T follicular helper cell (primary cell): ENCODE data around the gene SYAP1.
"Not testable (repeated sequence)": the region's sequence is repeated elsewhere in the genome, so short reads cannot be mapped to it uniquely, and the experiment has no call there.

Experiments used
- DNase-seq: peaks from one replicate; pipeline ENCODE4 v3.0.0-alpha.2; 2020; ENCODE audit warnings: low read depth
- total RNA-seq, 2 experiments: gene quantifications; one replicate each; lab custom pipeline; 2026; lab: John Stamatoyannopoulos, UW

SYAP1 gene
- total RNA-seq, result 70.2 to 94.0 reads per million in 2 experiments

DNA sequence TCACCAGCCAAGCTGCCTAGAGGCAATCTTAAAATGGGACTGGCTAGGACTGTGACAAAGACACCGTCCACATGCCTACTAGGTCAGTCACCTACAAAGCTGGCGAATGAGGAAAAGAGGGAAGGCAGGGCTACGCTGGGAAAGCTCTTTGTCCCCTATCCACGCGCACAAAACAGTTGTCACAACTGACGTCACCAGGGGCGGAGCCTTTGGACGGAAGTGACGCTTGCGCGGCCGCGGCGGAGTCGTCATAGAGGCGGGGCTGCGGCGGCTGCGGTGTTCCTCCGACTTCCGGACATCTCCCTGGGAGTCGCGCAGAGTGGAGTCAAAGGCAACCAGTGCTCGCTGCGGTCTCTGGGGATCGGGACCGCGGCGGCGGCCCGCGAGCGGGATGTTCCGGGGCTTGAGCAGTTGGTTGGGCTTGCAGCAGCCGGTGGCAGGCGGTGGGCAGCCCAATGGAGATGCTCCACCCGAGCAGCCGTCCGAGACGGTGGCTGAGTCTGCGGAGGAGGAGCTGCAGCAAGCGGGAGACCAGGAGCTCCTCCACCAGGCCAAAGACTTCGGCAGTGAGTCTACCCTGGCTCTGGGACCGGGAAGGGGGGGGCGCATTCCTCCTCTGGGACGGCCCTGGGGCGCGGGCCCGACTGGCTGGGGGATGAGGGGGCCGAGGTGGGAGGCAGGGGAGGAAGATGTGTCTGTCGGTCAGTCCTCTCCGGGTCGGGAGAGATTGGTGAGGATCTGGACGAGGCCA is at the start of gene SYAP1:
Gene SYAP1 (plus strand): TSS at position 279 of the 751 bp plus-strand sequence. CDS start 113 bp downstream, at position 392.
- DNase-seq, result peak; percentile 94

DNA sequence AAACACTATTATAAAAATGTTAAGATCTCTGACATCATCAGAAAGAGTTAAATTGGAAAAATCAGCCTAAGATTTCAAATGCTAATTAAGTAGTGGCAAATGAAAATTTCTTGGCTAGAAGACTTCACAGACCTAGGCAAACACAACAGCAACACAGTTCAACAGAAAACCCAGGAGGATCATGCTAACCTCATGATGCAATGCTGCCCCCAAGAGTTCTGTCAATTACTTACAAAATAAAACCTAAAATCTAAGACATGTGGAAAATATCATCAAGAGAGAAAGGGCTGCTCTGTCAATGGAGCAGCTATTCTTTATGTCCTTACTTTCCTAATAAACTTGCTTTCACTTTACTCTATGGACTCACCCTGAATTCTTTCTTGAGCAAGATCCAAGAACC is 48.4 kb upstream of the SYAP1 start:
- DNase-seq, result peak; percentile 3

- no peak for DNase-seq
Measured at GRCh38 chrX:16678689-16679088, 40.7 kb upstream of the SYAP1 start.

DNA sequence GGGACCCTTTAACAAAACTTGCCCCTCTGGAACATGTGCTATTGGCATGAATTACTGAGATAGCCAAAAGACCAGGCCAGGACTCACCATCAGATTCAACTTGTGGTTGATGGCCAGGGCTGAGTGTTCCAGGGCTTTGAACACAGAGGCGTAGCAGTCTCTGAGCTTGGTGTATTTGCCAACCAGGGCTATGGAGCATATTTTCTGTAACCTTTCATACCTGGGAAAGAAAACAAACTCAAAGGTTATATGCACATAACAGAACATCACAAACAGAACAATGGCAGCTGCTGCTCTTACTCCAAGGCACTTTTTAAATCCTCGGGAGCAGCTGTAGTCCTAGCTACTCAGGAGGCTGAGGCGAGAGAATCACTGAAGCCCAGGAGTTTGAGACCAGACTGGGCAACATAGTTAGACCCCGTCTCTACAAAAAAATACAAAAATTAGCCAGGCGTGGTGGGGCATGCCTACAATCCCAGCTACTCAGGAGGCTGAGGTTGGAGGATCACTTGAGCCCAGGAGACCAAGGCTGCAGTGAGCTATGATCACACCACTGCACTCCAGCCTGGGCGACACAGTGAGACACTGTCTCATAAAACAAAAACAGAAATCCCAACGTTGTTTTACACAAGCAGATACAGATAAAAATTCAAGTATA is 36.3 kb upstream of the SYAP1 start:
- DNase-seq, result no peak

DNA sequence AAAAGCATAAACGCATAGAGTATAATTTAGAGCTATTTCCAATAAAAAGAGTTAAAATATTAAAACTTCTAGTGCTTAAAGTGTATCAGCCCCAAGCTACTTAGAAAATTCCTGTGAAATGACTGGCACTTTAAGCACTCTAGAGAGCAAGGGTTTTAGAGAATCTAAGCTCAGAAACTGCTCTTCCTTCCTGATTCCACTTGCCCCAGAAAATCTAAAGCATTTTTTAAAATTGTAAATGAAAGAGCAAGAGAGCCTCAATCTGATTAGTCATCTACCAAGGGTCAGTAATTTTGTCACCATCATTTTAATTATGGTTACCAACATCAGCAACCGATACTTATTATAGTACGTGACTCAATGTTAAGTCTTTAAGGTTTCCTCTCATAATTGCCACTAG is 31.9 kb upstream of the SYAP1 start:
- no peak for DNase-seq

DNA sequence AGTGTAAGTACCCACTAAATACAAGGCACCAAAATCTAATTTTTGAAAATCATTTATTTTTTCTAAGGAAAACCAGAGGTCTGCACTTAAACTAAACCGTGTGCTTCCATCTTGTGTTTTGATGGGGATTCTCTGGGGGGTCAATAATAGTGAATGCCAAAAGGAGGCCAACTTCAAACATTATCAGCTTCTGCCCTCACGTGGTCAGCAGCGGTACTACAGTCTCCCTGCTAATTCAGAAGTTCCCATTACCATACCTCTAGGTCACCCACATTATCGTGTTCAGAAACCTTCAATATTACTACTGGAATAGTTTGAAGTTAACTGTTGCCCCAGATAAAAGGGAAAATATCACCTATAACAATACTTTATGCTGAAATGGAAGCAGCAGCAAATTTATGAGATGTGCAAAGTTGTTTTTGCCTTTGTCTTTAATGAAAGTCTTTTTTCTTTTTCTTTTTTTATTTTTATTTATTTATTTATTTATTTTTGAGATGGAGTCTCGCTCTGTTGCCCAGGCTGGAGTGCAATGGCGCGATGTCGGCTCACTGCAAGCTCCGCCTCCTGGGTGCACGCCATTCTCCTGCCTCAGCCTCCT is 24.2 kb upstream of the SYAP1 start:
- DNase-seq, result peak; percentile 53

GRCh38 chrX:16696956-16697355 is 22.5 kb upstream of the SYAP1 start:
- DNase-seq, result no peak

GRCh38 chrX:16699389-16699788 is 20.0 kb upstream of the SYAP1 start:
- no peak for DNase-seq

DNA sequence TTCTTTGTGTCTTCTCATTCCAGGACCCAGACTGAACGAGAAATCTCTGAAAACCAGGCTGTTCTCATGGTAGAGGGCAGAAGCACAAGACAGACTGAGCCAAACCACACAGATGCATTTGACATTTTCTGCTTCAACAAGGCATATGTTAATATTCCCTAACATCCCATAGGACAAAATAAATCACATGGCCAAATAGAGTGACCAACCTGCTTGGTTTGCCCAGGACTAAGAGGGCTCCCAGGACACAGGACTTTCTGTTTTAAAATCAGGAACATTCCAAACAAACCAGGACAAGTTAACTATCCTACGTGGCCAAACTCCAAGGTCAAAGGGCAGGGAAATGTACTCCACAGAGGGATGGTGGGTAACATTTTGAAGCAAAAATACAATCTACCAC is 18.7 kb upstream of the SYAP1 start:
- no peak for DNase-seq

GRCh38 chrX:16702700-16703599 is 16.5 kb upstream of the SYAP1 start:
- DNase-seq, result no peak

GRCh38 chrX:16705370-16705769 is 14.0 kb upstream of the SYAP1 start:
- DNase-seq, result no peak

GRCh38 chrX:16708016-16708415 is 11.4 kb upstream of the SYAP1 start:
- no peak for DNase-seq

DNA sequence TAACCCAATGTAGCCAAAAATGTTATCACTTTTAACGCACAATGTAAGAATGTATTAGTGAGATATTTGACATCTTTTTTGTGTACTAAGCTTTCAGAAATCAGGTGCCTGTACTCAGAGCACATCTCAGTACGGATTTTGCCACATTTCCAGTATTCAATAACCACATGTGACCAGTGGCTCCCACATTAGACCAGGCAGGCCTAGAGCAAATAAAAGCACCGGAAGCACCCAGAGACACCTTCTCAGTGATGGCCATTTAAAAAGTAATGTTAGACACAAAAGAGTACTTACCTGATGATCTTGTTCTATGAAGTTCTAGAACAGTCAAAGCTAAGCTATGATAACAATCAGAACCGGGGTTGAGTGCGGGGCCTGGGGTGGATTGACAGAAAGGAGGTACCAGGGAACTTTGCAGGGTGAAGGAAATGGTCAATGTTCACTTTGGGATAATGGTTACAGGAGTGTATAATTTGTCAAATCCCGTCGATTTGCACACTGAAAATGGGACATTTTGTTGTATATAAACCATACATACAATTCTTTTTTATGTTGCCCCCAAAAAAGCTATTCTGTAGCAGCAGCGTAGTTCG is 8.1 kb upstream of the SYAP1 start:
- DNase-seq, result no peak

DNA sequence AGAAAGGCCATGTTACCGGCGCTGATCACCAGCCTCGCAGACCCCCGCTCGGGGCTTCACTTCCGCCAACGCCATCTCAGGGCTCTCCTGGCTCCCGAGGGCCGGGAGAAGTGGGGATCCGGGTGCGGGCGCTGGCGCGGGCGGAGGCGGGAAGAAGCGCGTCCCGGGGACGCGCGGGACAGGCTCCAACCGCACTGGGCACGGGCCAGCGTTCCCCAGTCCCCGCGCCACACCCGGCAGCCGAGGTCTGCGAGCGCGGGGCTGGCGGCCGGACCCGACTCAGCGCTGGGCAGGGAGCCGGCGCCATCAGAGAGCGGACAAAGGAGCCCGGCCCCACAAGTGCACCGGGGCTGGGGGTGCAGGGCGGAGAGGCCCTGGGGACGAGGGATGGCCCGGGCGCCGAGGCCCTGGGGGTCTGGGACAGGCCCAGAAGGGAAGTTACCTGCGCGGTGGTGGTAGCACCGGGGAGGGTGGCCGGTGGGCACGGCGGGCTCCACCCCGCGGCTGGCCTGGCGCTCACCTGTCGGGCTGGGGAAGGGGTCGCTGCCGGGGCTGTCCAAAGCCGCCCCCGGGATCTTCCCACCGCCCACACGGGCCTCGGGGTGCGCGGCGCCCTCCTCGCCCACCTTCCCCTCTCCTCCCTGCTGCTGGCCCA is 7.4 kb upstream of the SYAP1 start:
- DNase-seq, result no peak

DNA sequence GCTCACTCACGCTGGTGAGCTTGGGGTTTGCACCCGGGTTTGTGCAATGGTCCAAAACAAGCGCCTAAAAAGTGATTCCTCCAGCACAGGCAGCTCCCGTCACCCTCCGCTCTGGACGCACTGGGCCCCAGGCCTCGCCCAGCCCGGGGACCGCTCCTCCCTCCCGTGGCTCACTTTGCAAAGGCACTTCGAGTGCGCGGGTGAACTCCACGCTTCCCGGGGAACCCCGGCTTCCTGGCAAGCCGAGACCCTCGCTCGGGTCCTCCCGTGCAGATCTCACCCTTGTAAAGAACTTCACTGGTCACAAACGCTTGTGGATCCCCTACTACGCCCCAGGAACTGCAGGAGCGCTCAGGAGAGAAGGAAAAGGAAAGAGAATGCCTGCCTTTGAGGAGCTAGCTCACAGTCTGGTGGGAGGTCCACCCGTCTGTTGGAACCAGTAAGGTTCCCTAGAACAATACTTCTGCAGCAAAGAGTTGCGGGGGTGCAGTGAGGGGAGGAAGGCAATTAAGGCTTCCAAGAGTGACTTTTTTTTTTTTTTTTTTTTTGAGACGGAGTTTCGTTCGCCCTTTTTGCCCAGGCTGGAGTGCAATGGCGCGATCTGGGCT is 6.8 kb upstream of the SYAP1 start, which contains the start of gene CTPS2:
Gene CTPS2 (minus strand): TSS at position 122 of the 608 bp plus-strand sequence. CDS start 9,767 bp downstream, outside the sequence.
- DNase-seq, result peak; percentile 13

GRCh38 chrX:16714504-16714903 is 4.9 kb upstream of the SYAP1 start:
- no peak for DNase-seq

DNA sequence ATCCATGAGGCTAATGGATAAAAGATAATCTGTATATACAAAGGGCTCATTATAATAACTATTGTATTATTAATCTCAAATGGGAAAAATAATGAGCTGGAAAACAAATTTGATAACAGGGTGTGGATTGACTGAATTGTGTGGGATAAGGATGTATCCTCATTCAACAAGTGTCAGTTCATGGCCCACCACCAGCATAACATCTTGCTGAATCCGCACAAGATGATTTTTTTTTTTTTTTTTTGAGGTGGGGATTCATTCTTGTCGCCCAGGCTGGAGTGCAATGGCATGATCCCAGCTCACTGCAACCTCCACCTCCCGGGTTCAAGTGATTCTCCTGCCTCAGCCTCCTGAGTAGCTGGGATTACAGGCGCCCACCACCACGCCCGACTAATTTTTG is 3.8 kb upstream of the SYAP1 start:
- not testable (repeated sequence) for DNase-seq

DNA sequence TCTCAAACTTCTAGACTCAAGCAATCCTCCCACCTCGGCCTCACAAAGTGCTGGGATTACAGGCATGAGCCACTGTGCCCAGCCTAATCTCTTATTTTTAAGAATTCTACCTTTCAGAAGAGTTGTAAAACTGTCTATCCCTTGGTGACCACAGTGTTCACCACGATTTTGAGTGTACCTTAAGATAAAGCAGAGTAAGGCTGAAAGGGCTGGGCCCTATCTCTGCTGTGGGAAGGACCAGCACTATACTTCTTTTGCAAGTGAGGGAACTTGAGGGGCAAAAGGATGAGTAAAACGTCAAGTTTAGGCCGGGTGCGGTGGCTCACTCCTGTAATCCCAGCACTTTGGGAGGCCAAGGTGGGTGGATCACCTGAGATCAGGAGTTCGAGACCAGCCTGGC is 3.0 kb upstream of the SYAP1 start:
- DNase-seq, result not testable (repeated sequence)

- DNase-seq, result no peak
Measured at GRCh38 chrX:16718824-16719333, 533 bp upstream of the SYAP1 start.

GRCh38 chrX:16722481-16722880 is 3.1 kb downstream of the SYAP1 start:
- no peak for DNase-seq
